GM18519 (cell line): ENCODE data around the gene PRSS21.

Experiments used
- ATAC-seq: cut with Tn5 transposase; IDR thresholded peaks from one replicate; pipeline ENCODE4 v1.9.1; 2021; ENCODE audit warnings: mild to moderate bottlenecking, moderate library complexity; ENCODE audit not compliant: unreplicated experiment, low FRiP score

Gene PRSS21

GRCh38 chr16:2822496-2822895 lies 5.5 kb downstream of the PRSS21 start:
- no peak for ATAC-seq

GRCh38 chr16:2824626-2825025 lies 7.6 kb downstream of the PRSS21 start:
- no peak for ATAC-seq

GRCh38 chr16:2825049-2825742 lies 8.2 kb downstream of the PRSS21 start:
- no peak for ATAC-seq

- ATAC-seq, result no peak
Measured at GRCh38 chr16:2825906-2826305, 8.9 kb downstream of the PRSS21 start.

- no peak for ATAC-seq
Measured at GRCh38 chr16:2826591-2827373, 9.7 kb downstream of the PRSS21 start.

GRCh38 chr16:2827374-2827791 lies 10.3 kb downstream of the PRSS21 start:
- ATAC-seq, result no peak

GRCh38 chr16:2827831-2828520 lies 10.9 kb downstream of the PRSS21 start:
- ATAC-seq, result no peak

GRCh38 chr16:2828521-2828840 lies 11.4 kb downstream of the PRSS21 start:
- no peak for ATAC-seq

GRCh38 chr16:2828876-2829430 lies 11.9 kb downstream of the PRSS21 start:
- ATAC-seq, result no peak

GRCh38 chr16:2829501-2830354 lies 12.7 kb downstream of the PRSS21 start, which contains the start of gene ZG16B:
Gene ZG16B, plus strand, starts transcription at chr16:2830303. Its CDS starts 139 bp downstream, at chr16:2830442.
- ATAC-seq, result no peak

GRCh38 chr16:2830355-2830695 lies 13.3 kb downstream of the PRSS21 start:
- ATAC-seq, result no peak

GRCh38 chr16:2831203-2831602 lies 14.2 kb downstream of the PRSS21 start:
- no peak for ATAC-seq

- ATAC-seq, result no peak
Measured at GRCh38 chr16:2833776-2834175, 16.7 kb downstream of the PRSS21 start.

- no peak for ATAC-seq
Measured at GRCh38 chr16:2834968-2835367, 17.9 kb downstream of the PRSS21 start.

- ATAC-seq, result no peak
Measured at GRCh38 chr16:2835638-2836493, 18.8 kb downstream of the PRSS21 start.

- ATAC-seq, result no peak
Measured at GRCh38 chr16:2836646-2837508, 19.8 kb downstream of the PRSS21 start.

- no peak for ATAC-seq
Measured at GRCh38 chr16:2838928-2839327, 21.9 kb downstream of the PRSS21 start.

- no peak for ATAC-seq
Measured at GRCh38 chr16:2839650-2840450, 22.8 kb downstream of the PRSS21 start.
